ENCODE data around the gene FXYD1.

DNA sequence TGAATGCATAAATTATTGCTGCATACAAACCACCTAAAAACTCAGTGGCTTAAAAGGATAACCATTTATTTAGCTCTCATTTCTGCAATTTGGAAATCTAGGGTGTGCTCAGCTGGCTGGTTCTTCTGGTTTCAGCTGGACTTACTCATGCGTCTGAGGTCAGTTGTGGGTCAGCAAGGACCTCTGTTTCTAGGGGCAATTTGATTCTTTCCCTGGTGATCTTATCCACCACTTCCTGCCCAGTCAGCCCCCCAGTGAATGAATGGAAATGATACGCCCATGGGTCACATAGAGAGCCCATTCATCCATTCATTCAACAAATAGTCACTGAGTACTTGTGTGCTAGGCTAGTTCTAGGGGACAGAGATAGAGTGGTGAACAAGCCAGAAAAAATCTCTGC is 25.8 kb downstream of the FXYD1 start:
- no peak for TF ChIP-seq EZH2 (IDR thresholded peaks at IDR 0.05; ENCODE audit: insufficient read depth, low read length)
- TF ChIP-seq, protein P1, sequence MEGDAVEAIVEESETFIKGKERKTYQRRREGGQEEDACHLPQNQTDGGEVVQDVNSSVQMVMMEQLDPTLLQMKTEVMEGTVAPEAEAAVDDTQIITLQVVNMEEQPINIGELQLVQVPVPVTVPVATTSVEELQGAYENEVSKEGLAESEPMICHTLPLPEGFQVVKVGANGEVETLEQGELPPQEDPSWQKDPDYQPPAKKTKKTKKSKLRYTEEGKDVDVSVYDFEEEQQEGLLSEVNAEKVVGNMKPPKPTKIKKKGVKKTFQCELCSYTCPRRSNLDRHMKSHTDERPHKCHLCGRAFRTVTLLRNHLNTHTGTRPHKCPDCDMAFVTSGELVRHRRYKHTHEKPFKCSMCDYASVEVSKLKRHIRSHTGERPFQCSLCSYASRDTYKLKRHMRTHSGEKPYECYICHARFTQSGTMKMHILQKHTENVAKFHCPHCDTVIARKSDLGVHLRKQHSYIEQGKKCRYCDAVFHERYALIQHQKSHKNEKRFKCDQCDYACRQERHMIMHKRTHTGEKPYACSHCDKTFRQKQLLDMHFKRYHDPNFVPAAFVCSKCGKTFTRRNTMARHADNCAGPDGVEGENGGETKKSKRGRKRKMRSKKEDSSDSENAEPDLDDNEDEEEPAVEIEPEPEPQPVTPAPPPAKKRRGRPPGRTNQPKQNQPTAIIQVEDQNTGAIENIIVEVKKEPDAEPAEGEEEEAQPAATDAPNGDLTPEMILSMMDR (IDR thresholded peaks at IDR 0.05; ENCODE audit: insufficient read depth, low read depth, low read length) = no peak
